GM12891 (cell line): ENCODE data around the gene PCDH19.

Source experiments
- DNase-seq: peaks from one replicate; pipeline ENCODE4 v3.0.0; 2011; ENCODE audit warnings: low spot score; ENCODE audit not compliant: insufficient read length
- FAIRE-seq: peaks from 2 replicates; lab custom pipeline; 2011; peaks lifted over from hg19 to GRCh38; lab: Jason Lieb, UNC
- PAX5 ChIP-seq: IDR thresholded peaks from 2 replicates; pipeline ENCODE4 v1.6.1; 2011; ENCODE audit warnings: low read length, moderate library complexity, mild to moderate bottlenecking; ENCODE audit not compliant: insufficient read depth, severe bottlenecking
- POLR2A ChIP-seq: IDR thresholded peaks from 2 replicates; pipeline ENCODE4 v1.6.1; 2011; ENCODE audit warnings: low read depth, low read length, control low read depth
- POLR2AphosphoS5 ChIP-seq: IDR thresholded peaks from 2 replicates; pipeline ENCODE4 v1.6.1; 2011; ENCODE audit warnings: low read depth, low read length, control low read depth
- POU2F2 ChIP-seq: IDR thresholded peaks from 2 replicates; pipeline ENCODE4 v1.6.1; 2011; ENCODE audit warnings: low read depth, mild to moderate bottlenecking, control low read depth, low read length, moderate library complexity
- SPI1 ChIP-seq: IDR thresholded peaks from 2 replicates; pipeline ENCODE4 v1.6.1; 2011; ENCODE audit warnings: low read depth, low read length, control low read depth
- TAF1 ChIP-seq: IDR thresholded peaks from 2 replicates; pipeline ENCODE4 v1.6.1; 2011; ENCODE audit warnings: low read depth, low read length, control low read depth

The PCDH19 gene

DNA sequence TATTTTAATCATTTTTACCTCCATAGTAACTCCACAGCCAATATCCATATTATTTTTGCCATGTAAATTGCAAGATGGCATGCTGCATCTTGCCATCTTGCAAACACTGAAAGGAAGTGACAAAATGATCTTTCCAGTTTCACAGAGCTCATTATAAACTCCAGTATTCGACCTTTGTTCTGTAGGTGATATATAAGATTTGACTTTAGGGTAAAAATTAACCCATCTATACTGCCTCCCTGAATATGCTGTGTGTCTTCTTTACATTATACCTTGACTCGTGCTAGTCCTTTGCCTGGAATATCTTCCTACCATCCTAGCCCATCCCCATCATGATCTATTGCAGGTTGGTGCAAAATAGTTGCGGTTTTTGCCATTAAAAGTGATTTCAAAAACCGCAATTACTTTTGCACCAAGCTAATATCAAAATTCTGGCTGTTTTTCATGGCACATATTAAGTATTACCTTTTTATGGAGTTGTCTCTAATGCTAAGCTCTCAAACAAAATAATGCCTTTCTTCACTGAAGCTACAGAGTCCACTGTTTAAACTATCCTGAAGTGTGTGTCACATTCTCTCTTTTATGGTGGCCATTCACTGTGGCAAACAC lies 161.1 kb downstream of the PCDH19 start:
- FAIRE-seq: no peak
- TF ChIP-seq SPI1 (no peak), POLR2A (no peak), POU2F2 (no peak)
- no peak for DNase-seq

DNA sequence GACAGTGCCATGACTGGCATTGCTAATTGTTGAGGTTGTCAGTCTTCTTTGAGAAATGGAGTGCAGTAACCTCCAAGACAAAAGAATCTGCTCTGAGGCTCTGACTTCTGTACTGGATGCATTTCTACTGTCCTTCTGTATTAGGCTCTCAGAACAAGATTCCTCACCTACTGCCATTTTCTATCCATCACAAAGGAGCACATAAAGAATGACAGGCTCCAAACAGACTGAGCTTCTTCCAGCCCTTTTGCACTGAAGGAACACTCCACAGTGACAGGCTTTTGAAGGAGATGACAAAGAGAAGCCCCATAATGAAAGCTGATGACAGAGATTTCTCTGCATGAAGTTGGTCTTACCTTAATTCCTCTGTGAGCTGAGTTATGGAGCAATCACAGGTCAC lies 162.2 kb downstream of the PCDH19 start:
- FAIRE-seq: no peak
- no peak for DNase-seq
- TF ChIP-seq POU2F2: no peak
- no peak for TF ChIP-seq POLR2AphosphoS5
- TF ChIP-seq TAF1: no peak
- no peak for TF ChIP-seq PAX5
- TF ChIP-seq SPI1: no peak
- no peak for TF ChIP-seq POLR2A

DNA sequence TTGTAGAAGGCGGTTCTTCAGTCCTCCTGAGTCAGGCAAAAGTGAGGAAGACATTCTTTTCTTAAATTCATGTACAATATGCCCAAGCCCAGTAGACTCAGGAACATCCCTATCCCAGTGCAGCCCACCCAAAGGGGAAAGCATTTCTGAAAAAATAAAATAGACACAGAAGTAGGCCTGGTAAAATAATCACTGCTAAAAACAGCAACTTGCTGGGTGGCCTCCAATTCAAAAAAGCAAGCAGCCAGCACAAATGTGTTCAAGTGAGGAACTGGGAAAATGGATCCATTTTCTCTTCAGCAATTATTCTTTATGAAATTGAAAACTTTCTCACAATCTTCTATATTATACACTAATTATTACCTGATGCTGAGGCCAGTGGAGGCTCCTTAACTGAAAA lies 165.4 kb downstream of the PCDH19 start:
- FAIRE-seq (no peak), DNase-seq (no peak)
- TF ChIP-seq PAX5 (no peak), POU2F2 (no peak), POLR2A (no peak), POLR2AphosphoS5 (no peak), SPI1 (no peak), TAF1 (no peak)
